ENCODE data around the gene EXOC3.

EXOC3 gene

DNA sequence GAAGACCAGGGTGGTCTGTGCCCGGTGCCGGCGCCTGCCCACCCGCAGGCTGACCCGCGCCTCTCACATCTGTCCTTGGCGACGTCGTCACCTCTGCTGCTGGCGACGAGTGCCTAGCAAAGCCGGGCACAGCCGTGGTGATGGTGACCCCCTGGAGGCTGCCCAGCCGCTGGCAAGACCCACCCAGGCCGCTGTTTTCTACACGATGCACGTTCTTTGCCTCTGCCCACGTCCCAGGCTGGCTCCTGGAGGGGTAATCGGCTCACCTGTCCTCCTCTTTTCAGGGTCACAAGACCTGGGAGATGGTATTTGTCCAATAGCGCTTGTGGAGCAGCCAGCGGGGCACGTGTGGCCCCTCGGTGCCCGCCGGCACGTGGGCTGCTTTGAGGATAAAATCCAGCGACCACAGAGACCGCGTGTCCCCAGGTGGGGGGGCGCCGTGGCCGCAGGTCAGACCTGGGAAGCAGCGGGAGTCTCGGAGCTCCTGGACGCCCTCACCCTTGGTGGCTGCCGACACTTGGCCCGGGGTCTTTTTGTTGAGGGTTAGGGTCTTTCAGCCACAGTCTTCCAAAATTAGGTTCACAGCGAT lies 51.8 kb downstream of the EXOC3 start:
- H3K4me3 ChIP-seq (ENCODE audit: low read depth, low read length): no peak overlapping the region
- in situ Hi-C loops (cut with HindIII; ENCODE audit: low sequenced_read_pairs): no loop called here
- no peak for TF ChIP-seq CTCF (IDR thresholded peaks at IDR 0.05; ENCODE audit: low read depth, low read length, missing control alignments)
- no peak for DNase-seq (ENCODE audit: low read depth)

GRCh38 chr5:496028-496427 lies 53.1 kb downstream of the EXOC3 start:
- in situ Hi-C loops (cut with HindIII; ENCODE audit: low sequenced_read_pairs): no loop called here
- TF ChIP-seq CTCF (IDR thresholded peaks at IDR 0.05; ENCODE audit: low read depth, low read length, missing control alignments): no peak
- DNase-seq (ENCODE audit: low read depth): no peak
- no peak overlapping the region for H3K4me3 ChIP-seq (ENCODE audit: low read depth, low read length)

- TF ChIP-seq CTCF (IDR thresholded peaks at IDR 0.05; ENCODE audit: low read depth, low read length, missing control alignments): no peak
- in situ Hi-C loops (cut with HindIII; ENCODE audit: low sequenced_read_pairs): no loop called here
- H3K4me3 ChIP-seq (ENCODE audit: low read depth, low read length): no peak overlapping the region
- DNase-seq (ENCODE audit: low read depth): no peak
These were observed 54.2 kb downstream of the EXOC3 start for GRCh38 chr5:497090-497700.

GRCh38 chr5:497871-498509 lies 55.0 kb downstream of the EXOC3 start:
- no peak for TF ChIP-seq CTCF (IDR thresholded peaks at IDR 0.05; ENCODE audit: low read depth, low read length, missing control alignments)
- in situ Hi-C loops (cut with HindIII; ENCODE audit: low sequenced_read_pairs): no loop called here
- DNase-seq (ENCODE audit: low read depth): no peak
- no peak overlapping the region for H3K4me3 ChIP-seq (ENCODE audit: low read depth, low read length)

DNA sequence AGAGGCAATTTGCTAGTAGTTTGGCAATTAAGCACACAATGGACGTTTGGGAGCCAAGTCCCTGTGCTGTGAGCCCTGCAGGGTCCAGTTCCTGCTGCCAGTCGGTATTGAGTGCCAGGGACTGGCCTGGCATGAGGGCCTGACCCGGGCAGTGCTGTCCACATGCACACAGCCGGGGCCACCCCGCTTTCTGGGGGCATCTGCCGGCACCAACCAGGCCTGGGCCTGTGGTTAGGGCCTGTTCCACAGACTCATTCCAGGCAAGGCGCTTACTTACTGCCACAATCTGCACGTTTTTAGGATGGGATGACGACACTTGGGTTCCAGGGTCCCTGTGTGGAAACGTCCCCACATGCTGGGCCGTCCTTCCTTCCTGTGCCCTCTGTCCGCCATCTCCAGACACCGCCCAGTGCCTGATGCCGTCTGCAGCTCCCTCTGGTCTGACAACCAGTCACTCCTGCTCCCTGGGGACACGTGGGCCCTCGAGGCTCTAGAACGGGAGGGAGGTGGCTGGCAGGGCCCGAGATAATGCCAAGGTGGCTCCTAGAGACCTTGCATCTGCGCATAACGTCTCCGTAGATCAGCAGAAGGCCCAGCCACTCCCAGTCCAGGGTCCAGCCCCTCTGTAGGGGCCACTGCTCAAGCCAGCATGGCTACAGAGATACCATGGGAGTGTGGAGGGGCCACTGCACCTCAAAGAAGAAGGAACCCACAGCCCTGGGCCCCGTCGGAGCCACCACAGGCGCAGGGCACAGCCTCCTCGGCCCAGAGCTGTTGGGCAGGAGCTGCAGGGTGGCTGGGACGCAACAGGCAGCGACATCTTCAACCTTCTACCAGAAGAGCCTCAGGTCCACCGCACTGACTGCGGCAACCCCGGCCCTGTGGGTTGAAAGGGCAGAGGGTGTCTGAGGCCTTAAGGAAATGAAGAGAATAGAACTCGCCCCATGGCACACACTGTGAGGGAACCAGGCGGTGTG lies 56.5 kb downstream of the EXOC3 start:
- in situ Hi-C loops (cut with HindIII; ENCODE audit: low sequenced_read_pairs): loop anchor here (25.0 kb wide), 1 partner anchor 113 kb away; the partner anchor contains the start of gene CEP72
- no peak overlapping the region for H3K4me3 ChIP-seq (ENCODE audit: low read depth, low read length)
- TF ChIP-seq CTCF (IDR thresholded peaks at IDR 0.05; ENCODE audit: low read depth, low read length, missing control alignments): no peak
- DNase-seq (ENCODE audit: low read depth): no peak

DNA sequence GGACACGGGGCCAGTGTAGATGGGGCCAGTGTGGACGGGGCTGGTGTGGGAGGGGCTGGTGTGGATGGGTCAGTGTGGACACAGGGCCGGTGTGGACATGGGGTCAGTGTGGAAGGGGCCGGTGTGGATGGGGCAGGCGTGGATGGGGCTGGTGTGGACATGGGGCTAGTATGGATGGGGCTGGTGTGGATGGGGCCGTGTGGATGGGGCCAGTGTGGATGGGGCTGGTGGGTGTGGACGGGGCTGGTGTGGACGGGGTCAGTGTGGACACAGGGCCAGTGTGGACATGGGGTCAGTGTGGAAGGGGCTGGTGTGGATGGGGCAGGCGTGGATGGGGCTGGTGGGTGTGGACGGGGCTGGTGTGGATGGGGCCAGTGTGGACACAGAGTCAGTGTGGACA lies 57.5 kb downstream of the EXOC3 start:
- no peak for DNase-seq (ENCODE audit: low read depth)
- in situ Hi-C loops (cut with HindIII; ENCODE audit: low sequenced_read_pairs): loop anchor here (25.0 kb wide), 1 partner anchor 112 kb away; the partner anchor contains the start of gene CEP72
- no peak overlapping the region for H3K4me3 ChIP-seq (ENCODE audit: low read depth, low read length)
- TF ChIP-seq CTCF (IDR thresholded peaks at IDR 0.05; ENCODE audit: low read depth, low read length, missing control alignments): no peak

Measured in astrocyte of the cerebellum (primary cell).